Liver (tissue), 9 donors: ENCODE data around the gene PLEKHF1. TPM values are rescaled to one million over a fixed set of nuclear protein-coding genes. Genes with fewer than 3 reads are reported as not detected.

Experiments
- DNase-seq: peaks from one replicate; pipeline ENCODE4 v3.0.0-alpha.2; 2017; ENCODE audit warnings: low spot score
- H3K27ac ChIP-seq, 2 donors: one replicate each; pipeline ENCODE4 v1.7.0; 2013; ENCODE audit warnings: inconsistent platforms in 2 of 2, low read length in 2 of 2, control low read depth in 1 of 2, low read depth in 1 of 2, mild to moderate bottlenecking in 1 of 2
- H3K27me3 ChIP-seq, 4 donors: one replicate each; pipeline versions ENCODE4 v1.6.1 to v1.7.0; 2013; ENCODE audit warnings: low read length in 3 of 4, inconsistent platforms in 1 of 4, mild to moderate bottlenecking in 1 of 4, moderate library complexity in 1 of 4; ENCODE audit not compliant: control insufficient read depth in 4 of 4, insufficient read depth in 4 of 4
- H3K36me3 ChIP-seq, 4 donors: one replicate each; pipeline versions ENCODE4 v1.6.1 to v1.7.0; 2013; ENCODE audit warnings: low read length in 3 of 4, mild to moderate bottlenecking in 3 of 4, low read depth in 1 of 4, moderate library complexity in 1 of 4; ENCODE audit not compliant: control insufficient read depth in 4 of 4, insufficient read depth in 3 of 4
- H3K4me1 ChIP-seq, 4 donors: one replicate each; pipeline versions ENCODE4 v1.6.1 to v1.7.0; 2013; ENCODE audit warnings: low read length in 3 of 4, mild to moderate bottlenecking in 3 of 4, moderate library complexity in 1 of 4; ENCODE audit not compliant: control insufficient read depth in 4 of 4, insufficient read depth in 4 of 4
- H3K4me3 ChIP-seq, 3 donors: one replicate each; pipeline versions ENCODE4 v1.6.1 to v1.7.0; 2013; ENCODE audit warnings: low read length in 3 of 3, control low read depth in 1 of 3, low read depth in 1 of 3, mild to moderate bottlenecking in 1 of 3
- H3K9ac ChIP-seq, 2 donors: one replicate each; pipeline ENCODE4 v1.7.0; 2013; ENCODE audit warnings: low read length in 2 of 2, mild to moderate bottlenecking in 2 of 2, moderate library complexity in 2 of 2, control low read depth in 1 of 2, low read depth in 1 of 2
- H3K9me3 ChIP-seq, 4 donors: one replicate each; pipeline versions ENCODE4 v1.6.1 to v1.7.0; 2013; ENCODE audit warnings: low read length in 3 of 4; ENCODE audit not compliant: control insufficient read depth in 4 of 4
- EGR1 ChIP-seq, 2 donors: IDR thresholded peaks; 2 replicates each; pipeline ENCODE4 v1.6.1; 2016 to 2018; ENCODE audit warnings: antibody characterized with exemption in 2 of 2, low read depth in 2 of 2
- FOXA1 ChIP-seq: IDR thresholded peaks from 2 replicates; pipeline ENCODE4 v1.6.1; 2016; ENCODE audit warnings: antibody characterized with exemption
- HNF4A ChIP-seq, 2 donors: conservative IDR thresholded peaks; 2 replicates each; pipeline ENCODE4 v1.6.1; 2016; ENCODE audit warnings: antibody characterized with exemption in 2 of 2, mild to moderate bottlenecking in 2 of 2
- HNF4G ChIP-seq: IDR thresholded peaks from 2 replicates; pipeline ENCODE4 v1.6.1; 2016; ENCODE audit warnings: antibody characterized with exemption
- JUND ChIP-seq, 2 donors: IDR thresholded peaks; 2 replicates each; pipeline ENCODE4 v1.6.1; 2016; ENCODE audit warnings: antibody characterized with exemption in 2 of 2
- MAX ChIP-seq: IDR thresholded peaks from 2 replicates; pipeline ENCODE4 v1.6.1; 2016; ENCODE audit warnings: antibody characterized with exemption
- NR2F2 ChIP-seq: IDR thresholded peaks from 2 replicates; pipeline ENCODE4 v1.6.1; 2016; ENCODE audit warnings: antibody characterized with exemption
- RAD21 ChIP-seq, 2 donors: IDR thresholded peaks; 2 replicates each; pipeline ENCODE4 v1.6.1; 2016; ENCODE audit warnings: antibody characterized with exemption in 2 of 2, mild to moderate bottlenecking in 2 of 2
- REST ChIP-seq: IDR thresholded peaks from 2 replicates; pipeline ENCODE4 v1.6.1; 2016; ENCODE audit warnings: antibody characterized with exemption, mild to moderate bottlenecking
- SP1 ChIP-seq: IDR thresholded peaks from 2 replicates; pipeline ENCODE4 v1.6.1; 2018; ENCODE audit warnings: antibody characterized with exemption, mild to moderate bottlenecking
- YY1 ChIP-seq: IDR thresholded peaks from 2 replicates; pipeline ENCODE4 v1.6.1; 2016; ENCODE audit warnings: antibody characterized with exemption, mild to moderate bottlenecking
- WGBS: extraction: QIAGEN DNeasy Blood & Tissue Kit; methylation state at CpG from one replicate; pipeline ENCODE4 v1.1.7; 2013; 5-methylcytosine and 5-hydroxymethylcytosine counted together
- polyA plus RNA-seq, 2 donors: library from polyadenylated mRNA; stranded (reverse) in 1 of 2; unstranded in 1 of 2; fragments of 200-250 nt in 1 of 2; fragments of >200 nt in 1 of 2; fragmentation: Nextera tagmentation in 1 of 2; extraction: Ambion mirVana in 1 of 2; gene quantifications; one replicate each; pipeline versions ENCODE4 v1.2.1 to v1.2.3, GENCODE V29; 2013 to 2015
- total RNA-seq, 2 donors: library from RNA; depleted of rRNA; stranded (reverse); fragments of >200 nt; gene quantifications; one replicate each; pipeline ENCODE4 v1.2.3, GENCODE V29; 2014
- TF ChIP-seq, protein P1 (sequence below): fragments of 150-350 bp; IDR thresholded peaks from 2 replicates; pipeline ENCODE4 v1.5.1; 2017; ENCODE audit warnings: improper control_type of control experiment, low read depth, low read length; ENCODE audit not compliant: missing input control
- TF ChIP-seq, protein P2 (sequence below): IDR thresholded peaks from 2 replicates; pipeline ENCODE4 v1.6.1; 2016; ENCODE audit warnings: antibody characterized with exemption
- TF ChIP-seq, protein P3 (sequence below): IDR thresholded peaks from 2 replicates; pipeline ENCODE4 v1.6.1; 2016; ENCODE audit warnings: antibody characterized with exemption
- donor health status: healthy.
- donor health status: healthy.
- donor health status: healthy.
- donor health status: healthy.
- donor health status: healthy.

PLEKHF1 gene
- total and polyA plus RNA-seq, 4 donors = 2.9 to 15.1 (median 8.9) TPM

DNA sequence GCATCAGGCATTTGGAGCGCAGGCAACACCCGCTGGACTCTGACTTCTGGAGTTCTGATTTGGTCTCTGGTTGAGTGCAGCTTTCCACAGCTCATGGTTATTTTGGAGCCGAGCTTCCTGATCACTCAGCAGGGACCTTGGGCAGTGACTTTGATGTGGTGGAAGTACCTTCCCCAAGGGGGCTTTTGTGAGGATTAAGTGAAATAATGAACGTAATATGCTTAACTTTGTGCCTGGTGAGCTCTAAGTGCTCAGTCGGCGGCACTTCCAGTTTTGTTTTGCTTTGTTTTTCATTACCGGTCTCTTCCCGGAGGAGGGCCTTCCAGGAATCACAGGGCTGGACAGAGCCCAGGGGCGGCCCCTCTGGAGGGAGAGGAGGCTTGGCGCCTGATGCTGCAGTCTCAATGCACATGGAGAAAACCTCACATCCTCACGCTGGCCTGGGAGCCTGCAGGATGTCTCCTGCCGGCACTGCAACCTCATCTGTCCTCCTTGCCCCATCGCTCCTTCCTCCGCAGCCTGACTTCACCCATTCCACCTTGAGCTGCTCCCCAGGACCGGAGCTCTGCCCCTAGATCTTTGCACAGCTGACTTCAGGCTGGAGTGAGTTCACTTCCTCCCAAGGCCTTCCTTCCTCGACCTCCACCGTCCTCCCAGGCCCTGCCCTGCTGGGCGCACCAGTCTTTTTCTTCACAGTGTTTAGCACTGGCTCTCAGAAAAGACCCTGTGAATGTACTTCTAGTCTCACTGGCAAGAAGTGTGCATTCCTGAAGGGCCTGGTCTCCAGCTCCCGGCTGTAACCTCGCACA lies 1.5 kb downstream of the PLEKHF1 start (continued):
- no peak for TF ChIP-seq FOXA1
- peak in 1 of 2 donors; percentile 27 for TF ChIP-seq EGR1 (IDR thresholded peaks at IDR 0.05; ENCODE audit: low read depth in 2 of 2)
- peak in 1 of 2 donors; percentile 8 for TF ChIP-seq HNF4A (conservative IDR thresholded peaks at IDR 0.05)

GRCh38 chr19:29667387-29667783 lies 2.1 kb downstream of the PLEKHF1 start:
- DNase-seq = no peak
- H3K4me1 ChIP-seq = peaks cover 21 to 58% (median 37%) of the 10 kb centered on the region in 4 donors
- H3K4me3 ChIP-seq = peak overlapping the region in 1 of 3 donors; percentile 86
- H3K36me3 ChIP-seq = no peaks in the 10 kb centered on the region
- no peaks in the 10 kb centered on the region for H3K27me3 ChIP-seq
- WGBS = 88% methylated on average over 11 of the region's 11 CpGs
- peak overlapping the region in 1 of 2 donors; percentile 12 for H3K9ac ChIP-seq
- H3K9me3 ChIP-seq = no peaks in the 10 kb centered on the region
- peak overlapping the region; percentile 71 to 76 for H3K27ac ChIP-seq
- TF ChIP-seq JUND (IDR thresholded peaks at IDR 0.05) = no peak
- TF ChIP-seq SP1 = no peak
- TF ChIP-seq, protein P1, sequence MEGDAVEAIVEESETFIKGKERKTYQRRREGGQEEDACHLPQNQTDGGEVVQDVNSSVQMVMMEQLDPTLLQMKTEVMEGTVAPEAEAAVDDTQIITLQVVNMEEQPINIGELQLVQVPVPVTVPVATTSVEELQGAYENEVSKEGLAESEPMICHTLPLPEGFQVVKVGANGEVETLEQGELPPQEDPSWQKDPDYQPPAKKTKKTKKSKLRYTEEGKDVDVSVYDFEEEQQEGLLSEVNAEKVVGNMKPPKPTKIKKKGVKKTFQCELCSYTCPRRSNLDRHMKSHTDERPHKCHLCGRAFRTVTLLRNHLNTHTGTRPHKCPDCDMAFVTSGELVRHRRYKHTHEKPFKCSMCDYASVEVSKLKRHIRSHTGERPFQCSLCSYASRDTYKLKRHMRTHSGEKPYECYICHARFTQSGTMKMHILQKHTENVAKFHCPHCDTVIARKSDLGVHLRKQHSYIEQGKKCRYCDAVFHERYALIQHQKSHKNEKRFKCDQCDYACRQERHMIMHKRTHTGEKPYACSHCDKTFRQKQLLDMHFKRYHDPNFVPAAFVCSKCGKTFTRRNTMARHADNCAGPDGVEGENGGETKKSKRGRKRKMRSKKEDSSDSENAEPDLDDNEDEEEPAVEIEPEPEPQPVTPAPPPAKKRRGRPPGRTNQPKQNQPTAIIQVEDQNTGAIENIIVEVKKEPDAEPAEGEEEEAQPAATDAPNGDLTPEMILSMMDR = no peak
- TF ChIP-seq HNF4G = no peak
- TF ChIP-seq RAD21 (IDR thresholded peaks at IDR 0.05) = no peak
- no peak for TF ChIP-seq REST

DNA sequence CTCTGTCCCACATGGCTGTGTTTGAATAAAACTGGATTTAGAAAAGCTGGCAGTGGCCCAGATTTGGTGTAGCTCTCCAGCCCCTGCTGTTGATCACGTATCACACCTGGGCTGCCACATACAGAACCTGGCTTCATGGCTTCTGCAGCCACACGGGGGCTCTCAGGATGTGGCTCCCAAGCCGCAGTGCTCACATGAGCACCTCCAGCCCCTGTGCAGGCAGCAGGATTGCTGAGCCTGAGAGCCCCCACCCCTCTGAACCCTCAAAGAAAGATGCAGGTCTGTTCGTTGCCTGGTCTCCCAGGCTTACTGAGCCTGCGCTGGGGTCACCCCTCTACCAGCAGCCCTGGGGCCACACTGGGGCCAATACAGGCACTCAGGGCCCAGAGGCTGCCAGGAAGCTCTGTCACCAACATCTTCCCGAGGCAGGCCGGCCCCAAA lies 2.7 kb downstream of the PLEKHF1 start:
- no peak for DNase-seq
- no peak overlapping the region for H3K4me3 ChIP-seq
- no peaks in the 10 kb centered on the region for H3K9me3 ChIP-seq
- H3K27me3 ChIP-seq = no peaks in the 10 kb centered on the region
- 83% methylated on average over 7 of the region's 7 CpGs for WGBS
- peaks cover 18 to 55% (median 37%) of the 10 kb centered on the region in 4 donors for H3K4me1 ChIP-seq
- no peak overlapping the region for H3K9ac ChIP-seq
- peak overlapping the region in 1 of 2 donors; percentile 32 for H3K27ac ChIP-seq
- no peaks in the 10 kb centered on the region for H3K36me3 ChIP-seq
- no peak for TF ChIP-seq YY1
- TF ChIP-seq JUND (IDR thresholded peaks at IDR 0.05) = no peak
- TF ChIP-seq, protein P1 = no peak
- no peak for TF ChIP-seq FOXA1
- TF ChIP-seq, protein P2, sequence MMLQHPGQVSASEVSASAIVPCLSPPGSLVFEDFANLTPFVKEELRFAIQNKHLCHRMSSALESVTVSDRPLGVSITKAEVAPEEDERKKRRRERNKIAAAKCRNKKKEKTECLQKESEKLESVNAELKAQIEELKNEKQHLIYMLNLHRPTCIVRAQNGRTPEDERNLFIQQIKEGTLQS = no peak
- TF ChIP-seq, protein P3, sequence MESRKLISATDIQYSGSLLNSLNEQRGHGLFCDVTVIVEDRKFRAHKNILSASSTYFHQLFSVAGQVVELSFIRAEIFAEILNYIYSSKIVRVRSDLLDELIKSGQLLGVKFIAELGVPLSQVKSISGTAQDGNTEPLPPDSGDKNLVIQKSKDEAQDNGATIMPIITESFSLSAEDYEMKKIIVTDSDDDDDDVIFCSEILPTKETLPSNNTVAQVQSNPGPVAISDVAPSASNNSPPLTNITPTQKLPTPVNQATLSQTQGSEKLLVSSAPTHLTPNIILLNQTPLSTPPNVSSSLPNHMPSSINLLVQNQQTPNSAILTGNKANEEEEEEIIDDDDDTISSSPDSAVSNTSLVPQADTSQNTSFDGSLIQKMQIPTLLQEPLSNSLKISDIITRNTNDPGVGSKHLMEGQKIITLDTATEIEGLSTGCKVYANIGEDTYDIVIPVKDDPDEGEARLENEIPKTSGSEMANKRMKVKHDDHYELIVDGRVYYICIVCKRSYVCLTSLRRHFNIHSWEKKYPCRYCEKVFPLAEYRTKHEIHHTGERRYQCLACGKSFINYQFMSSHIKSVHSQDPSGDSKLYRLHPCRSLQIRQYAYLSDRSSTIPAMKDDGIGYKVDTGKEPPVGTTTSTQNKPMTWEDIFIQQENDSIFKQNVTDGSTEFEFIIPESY = no peak
- no peak for TF ChIP-seq NR2F2
- no peak for TF ChIP-seq MAX
- no peak for TF ChIP-seq REST
